HEK293 (cell line): ENCODE measurements around the gene RAP1A.

Experiments used
- HIC1 ChIP-seq: fragments of 450-650 bp; formaldehyde crosslinking; IDR thresholded peaks from 2 replicates; pipeline ENCODE4 v1.5.1; 2016; ENCODE audit warnings: missing biosample characterization, missing genetic modification characterization
- KLF7 ChIP-seq: fragments of 450-650 bp; formaldehyde crosslinking; IDR thresholded peaks from 2 replicates; pipeline ENCODE4 v1.5.1; 2016; ENCODE audit warnings: missing biosample characterization, missing genetic modification characterization, borderline replicate concordance
- KLF8 ChIP-seq: fragments of 450-650 bp; formaldehyde crosslinking; IDR thresholded peaks from 2 replicates; pipeline ENCODE4 v1.5.1; 2016; ENCODE audit warnings: missing biosample characterization, missing genetic modification characterization
- PATZ1 ChIP-seq: fragments of 450-650 bp; formaldehyde crosslinking; IDR thresholded peaks from 2 replicates; pipeline ENCODE4 v1.5.1; 2016; ENCODE audit warnings: missing biosample characterization, missing genetic modification characterization
- PRDM1 ChIP-seq: fragments of 450-650 bp; formaldehyde crosslinking; IDR thresholded peaks from 2 replicates; pipeline ENCODE4; 2016; ENCODE audit warnings: missing biosample characterization, missing genetic modification characterization
- SCRT2 ChIP-seq: fragments of 450-650 bp; formaldehyde crosslinking; IDR thresholded peaks from 2 replicates; pipeline ENCODE4 v1.5.1; 2016; ENCODE audit warnings: missing biosample characterization, missing genetic modification characterization
- TRIM28 ChIP-seq: IDR thresholded peaks from 2 replicates; pipeline ENCODE4 v1.6.1; 2011; ENCODE audit warnings: low read length, control low read depth, borderline replicate concordance
- ZBTB1 ChIP-seq: fragments of 450-650 bp; formaldehyde crosslinking; IDR thresholded peaks from 2 replicates; pipeline ENCODE4 v1.5.1; 2016; ENCODE audit warnings: missing biosample characterization, missing genetic modification characterization
- ZBTB11 ChIP-seq: fragments of 450-650 bp; formaldehyde crosslinking; conservative IDR thresholded peaks from 2 replicates; pipeline ENCODE4 v1.5.1; 2016; ENCODE audit warnings: low read depth, missing biosample characterization, missing genetic modification characterization
- ZBTB7A ChIP-seq: fragments of 450-650 bp; formaldehyde crosslinking; IDR thresholded peaks from 2 replicates; pipeline ENCODE4 v1.5.1; 2016; ENCODE audit warnings: low read depth, missing biosample characterization, missing genetic modification characterization
- ZNF112 ChIP-seq: fragments of 450-650 bp; formaldehyde crosslinking; IDR thresholded peaks from 2 replicates; pipeline ENCODE4 v1.5.0; 2017; ENCODE audit warnings: missing biosample characterization, missing genetic modification characterization
- ZNF121 ChIP-seq: fragments of 450-650 bp; formaldehyde crosslinking; IDR thresholded peaks from 2 replicates; pipeline ENCODE4 v1.5.1; 2016; ENCODE audit warnings: missing biosample characterization, missing genetic modification characterization
- ZNF157 ChIP-seq: fragments of 450-650 bp; formaldehyde crosslinking; IDR thresholded peaks from 2 replicates; pipeline ENCODE4 v1.5.1; 2016; ENCODE audit warnings: missing biosample characterization, missing genetic modification characterization
- ZNF174 ChIP-seq: fragments of 450-650 bp; formaldehyde crosslinking; IDR thresholded peaks from 2 replicates; pipeline ENCODE4 v1.5.0; 2017; ENCODE audit warnings: missing biosample characterization, mild to moderate bottlenecking, missing genetic modification characterization
- ZNF184 ChIP-seq: fragments of 450-650 bp; IDR thresholded peaks from 2 replicates; pipeline ENCODE4 v1.5.1; 2018; ENCODE audit warnings: missing biosample characterization, mild to moderate bottlenecking, missing genetic modification characterization
- ZNF19 ChIP-seq: fragments of 450-650 bp; formaldehyde crosslinking; IDR thresholded peaks from 2 replicates; pipeline ENCODE4; 2016; ENCODE audit warnings: missing biosample characterization, missing genetic modification characterization, low read depth
- ZNF280D ChIP-seq: fragments of 450-650 bp; formaldehyde crosslinking; IDR thresholded peaks from 2 replicates; pipeline ENCODE4 v1.5.1; 2016; ENCODE audit warnings: missing biosample characterization, missing genetic modification characterization
- ZNF311 ChIP-seq: fragments of 450-650 bp; formaldehyde crosslinking; IDR thresholded peaks from 2 replicates; pipeline ENCODE4 v1.5.1; 2017; ENCODE audit warnings: missing biosample characterization, missing genetic modification characterization, borderline replicate concordance
- ZNF501 ChIP-seq: fragments of 450-650 bp; formaldehyde crosslinking; IDR thresholded peaks from 2 replicates; pipeline ENCODE4 v1.5.1; 2016; ENCODE audit warnings: missing biosample characterization, missing genetic modification characterization
- ZNF580 ChIP-seq: fragments of 450-650 bp; formaldehyde crosslinking; IDR thresholded peaks from 2 replicates; pipeline ENCODE4 v1.5.1; 2016; ENCODE audit warnings: missing biosample characterization, missing genetic modification characterization
- ZNF585B ChIP-seq: fragments of 450-650 bp; formaldehyde crosslinking; IDR thresholded peaks from 2 replicates; pipeline ENCODE4 v1.5.1; 2016; ENCODE audit warnings: missing biosample characterization, missing genetic modification characterization
- ZNF701 ChIP-seq: fragments of 450-650 bp; formaldehyde crosslinking; IDR thresholded peaks from 2 replicates; pipeline ENCODE4 v1.5.1; 2016; ENCODE audit warnings: missing biosample characterization, missing genetic modification characterization
- ZNF785 ChIP-seq: fragments of 450-650 bp; formaldehyde crosslinking; IDR thresholded peaks from 2 replicates; pipeline ENCODE4 v1.5.1; 2016; ENCODE audit warnings: missing biosample characterization, missing genetic modification characterization
- ZNF830 ChIP-seq: fragments of 450-650 bp; IDR thresholded peaks from 2 replicates; pipeline ENCODE4 v1.5.0; 2018; ENCODE audit warnings: missing biosample characterization, missing genetic modification characterization, low read depth, mild to moderate bottlenecking, moderate library complexity
- ZSCAN18 ChIP-seq: fragments of 450-650 bp; formaldehyde crosslinking; IDR thresholded peaks from 2 replicates; pipeline ENCODE4 v1.5.1; 2016; ENCODE audit warnings: missing biosample characterization, missing genetic modification characterization
- ZSCAN23 ChIP-seq: fragments of 450-650 bp; formaldehyde crosslinking; IDR thresholded peaks from 2 replicates; pipeline ENCODE4 v1.5.1; 2016; ENCODE audit warnings: missing biosample characterization, missing genetic modification characterization
- ZXDB ChIP-seq: fragments of 450-650 bp; formaldehyde crosslinking; IDR thresholded peaks from 2 replicates; pipeline ENCODE4 v1.5.1; 2016; ENCODE audit warnings: missing biosample characterization, missing genetic modification characterization

RAP1A gene

GRCh38 chr1:111739194-111739924 is 119.8 kb downstream of the RAP1A start, which contains the start of gene INKA2 (continued):
- TF ChIP-seq HIC1 (peak; percentile 68; the same call in 1 of the 2 replicates), ZBTB7A (tag by site-specific recombination) (no peak), ZNF174 (no peak), ZBTB1 (tag by site-specific recombination) (no peak), ZNF501 (tag by site-specific recombination) (peak; percentile 60; the same call in 1 of the 2 replicates), ZNF785 (tag by site-specific recombination) (peak; percentile 45; the same call in 1 of the 2 replicates), KLF7 (tag by site-specific recombination) (no peak; the same call in 1 of the 2 replicates), ZNF701 (tag by site-specific recombination) (no peak), ZNF585B (tag by site-specific recombination) (no peak), ZNF121 (tag by site-specific recombination) (no peak), ZNF580 (tag by site-specific recombination) (no peak), ZBTB11 (0 out of 2 replicates have a peak, but pooled peaks have one; percentile 10), ZNF112 (tag by site-specific recombination) (no peak), ZSCAN23 (peak; percentile 59; the same call in 1 of the 2 replicates), ZNF157 (tag by site-specific recombination) (no peak), TRIM28 (no peak), ZNF184 (tag by site-specific recombination) (no peak), ZXDB (peak; percentile 86), PATZ1 (tag by site-specific recombination) (peak; percentile 94), ZNF19 (tag by site-specific recombination) (no peak), ZNF311 (tag by site-specific recombination) (no peak), ZNF830 (no peak), ZSCAN18 (tag by site-specific recombination) (no peak), PRDM1 (peak; percentile 34), KLF8 (tag by site-specific recombination) (peak; percentile 69; the same call in 1 of the 2 replicates), SCRT2 (tag by site-specific recombination) (peak; percentile 25; the same call in 1 of the 2 replicates), ZNF280D (tag by site-specific recombination) (no peak)
